HepG2 (cell line): ENCODE data around the gene MYH9. TPM values are rescaled to one million over a fixed set of nuclear protein-coding genes. Genes with fewer than 3 reads are reported as not detected.

Experiments used
- ERF ChIP-seq: IDR thresholded peaks from 2 replicates; pipeline ENCODE4 v1.6.1; 2018; ENCODE audit warnings: missing biosample characterization, missing genetic modification reagents
- KDM3A ChIP-seq: IDR thresholded peaks from 2 replicates; pipeline ENCODE4 v1.6.1; 2018; ENCODE audit warnings: low read depth, missing compliant biosample characterization
- KLF13 ChIP-seq: sonication (generic); formaldehyde crosslinking; IDR thresholded peaks from 2 replicates; pipeline ENCODE4 v1.4.0; 2020; ENCODE audit warnings: mild to moderate bottlenecking, missing genetic modification reagents
- KMT2A ChIP-seq: sonication (generic); formaldehyde crosslinking; IDR thresholded peaks from 2 replicates; pipeline ENCODE4 v1.4.0; 2020; ENCODE audit warnings: missing genetic modification reagents
- REST ChIP-seq, 2 experiments: IDR thresholded peaks; 2 replicates each; pipeline ENCODE4 v1.6.1; 2011 to 2012; ENCODE audit warnings: low read length in 2 of 2, borderline replicate concordance in 1 of 2, low read depth in 1 of 2, mild to moderate bottlenecking in 1 of 2, moderate library complexity in 1 of 2
- YY1 ChIP-seq: IDR thresholded peaks from 2 replicates; pipeline ENCODE4 v1.6.1; 2011; ENCODE audit warnings: low read length, low read depth, moderate library complexity, mild to moderate bottlenecking; ENCODE audit not compliant: insufficient read depth, insufficient replicate concordance
- ZBTB39 ChIP-seq: sonication (generic); formaldehyde crosslinking; IDR thresholded peaks from 2 replicates; pipeline ENCODE4 v1.5.0; 2020; ENCODE audit warnings: missing genetic modification reagents
- polyA plus RNA-seq, 8 experiments: library from polyadenylated mRNA; depleted of rRNA in 3 of 8; stranded (reverse) in 7 of 8; unstranded in 1 of 8; fragments of >200 nt; fragmentation: Illumina TruSeq in 4 of 8; extraction: Trizol in 4 of 8; gene quantifications; 2 replicates each; pipeline versions ENCODE4 v1.2.1 to v1.2.3, GENCODE V29; 2011 to 2016; ENCODE audit warnings: low read depth in 4 of 8, missing spikeins in 1 of 8, mixed read lengths in 1 of 8; ENCODE audit not compliant: insufficient read depth in 1 of 8
- total RNA-seq, 5 experiments: library from RNA; depleted of rRNA; stranded (reverse); fragments of >200 nt; fragmentation: Illumina TruSeq; extraction: Trizol; gene quantifications; 2 replicates each; pipeline ENCODE4 v1.2.3, GENCODE V29; 2016; ENCODE audit warnings: low read depth in 1 of 5

MYH9 gene
- total and polyA plus RNA-seq, 2 of the 13 experiments (the other 11 are each of a cell fraction or from before 2014, with no cell fraction given) = 50.7 to 98.5 TPM

- TF ChIP-seq KMT2A (no peak), KLF13 (no peak), ZBTB39 (no peak), KDM3A (CRISPR knock-in tag) (no peak), YY1 (no peak), ERF (CRISPR knock-in tag) (no peak), REST (IDR thresholded peaks at IDR 0.05; ENCODE audit: borderline replicate concordance in 1 of 2, low read depth in 1 of 2, low read length in 2 of 2) (no peak)
These were observed 99.8 kb downstream of the MYH9 start (continued) for GRCh38 chr22:36287881-36288515.
